Glutamatergic neuron (in vitro differentiated cells): ENCODE data around the gene PCOLCE2. TPM values are rescaled to one million over a fixed set of nuclear protein-coding genes. Genes with fewer than 3 reads are reported as not detected.

ENCODE experiments used
- DNase-seq: peaks from one replicate; pipeline ENCODE4 v3.0.0; 2022
- H3K27ac Mint-ChIP-seq: one replicate; pipeline ENCODE4 v1.8.0; 2020; ENCODE audit warnings: mild to moderate bottlenecking, mixed read lengths, inconsistent platforms; ENCODE audit not compliant: unreplicated experiment
- H3K27me3 Mint-ChIP-seq: one replicate; pipeline ENCODE4 v1.8.0; 2020; ENCODE audit warnings: mild to moderate bottlenecking, moderate library complexity, mixed read lengths, inconsistent platforms; ENCODE audit not compliant: unreplicated experiment
- H3K36me3 Mint-ChIP-seq: one replicate; pipeline ENCODE4 v1.8.0; 2020; ENCODE audit warnings: mild to moderate bottlenecking, mixed read lengths, inconsistent platforms; ENCODE audit not compliant: unreplicated experiment
- H3K4me1 Mint-ChIP-seq: one replicate; pipeline ENCODE4 v1.8.0; 2020; ENCODE audit warnings: mild to moderate bottlenecking, low read depth, mixed read lengths, inconsistent platforms; ENCODE audit not compliant: unreplicated experiment
- H3K4me3 Mint-ChIP-seq: one replicate; pipeline ENCODE4 v1.8.0; 2020; ENCODE audit warnings: mild to moderate bottlenecking, mixed read lengths, inconsistent platforms; ENCODE audit not compliant: unreplicated experiment
- H3K9me3 Mint-ChIP-seq: one replicate; pipeline ENCODE4 v1.8.0; 2020; ENCODE audit warnings: mild to moderate bottlenecking, moderate library complexity, mixed read lengths, inconsistent platforms; ENCODE audit not compliant: unreplicated experiment
- CTCF ChIP-seq: fragments of 200-600 bp; sonication (generic); IDR thresholded peaks from one replicate; pipeline ENCODE4 v1.5.0; 2021; ENCODE audit not compliant: partially characterized antibody, unreplicated experiment
- total RNA-seq: library from RNA; stranded (reverse); fragmentation: NEBNext Ultra II Directional; extraction: Animal tissue kit (Norgen Biotek cat#: 25700); gene quantifications from one replicate; pipeline ENCODE4 v1.2.1, GENCODE V29; 2021; ENCODE audit not compliant: unreplicated experiment

The PCOLCE2 gene
- total RNA-seq, 1 donor from 2014 or later, result 33.4 TPM

- H3K27ac Mint-ChIP-seq, result no peak overlapping the region
- H3K4me3 Mint-ChIP-seq, result no peak overlapping the region
- H3K9me3 Mint-ChIP-seq, result no peaks in the 10 kb centered on the region
- no peaks in the 10 kb centered on the region for H3K4me1 Mint-ChIP-seq
- no peaks in the 10 kb centered on the region for H3K36me3 Mint-ChIP-seq
- no peaks in the 10 kb centered on the region for H3K27me3 Mint-ChIP-seq
- DNase-seq, result no peak
- no peak for TF ChIP-seq CTCF
Measured at GRCh38 chr3:142778541-142778940, 110.3 kb downstream of the PCOLCE2 start.

- no peaks in the 10 kb centered on the region for H3K27me3 Mint-ChIP-seq
- H3K27ac Mint-ChIP-seq, result no peak overlapping the region
- DNase-seq, result no peak
- H3K4me3 Mint-ChIP-seq, result no peak overlapping the region
- TF ChIP-seq CTCF, result no peak
- peaks cover 2% of the 10 kb centered on the region for H3K9me3 Mint-ChIP-seq
- H3K36me3 Mint-ChIP-seq, result peaks cover under 1% of the 10 kb centered on the region
- no peaks in the 10 kb centered on the region for H3K4me1 Mint-ChIP-seq
Measured at GRCh38 chr3:142777927-142778326, 111.0 kb downstream of the PCOLCE2 start.

GRCh38 chr3:142768338-142768737 lies 120.5 kb downstream of the PCOLCE2 start:
- no peaks in the 10 kb centered on the region for H3K4me1 Mint-ChIP-seq
- no peak overlapping the region for H3K27ac Mint-ChIP-seq
- no peak overlapping the region for H3K4me3 Mint-ChIP-seq
- H3K36me3 Mint-ChIP-seq, result peaks cover 16% of the 10 kb centered on the region
- no peak for DNase-seq
- H3K9me3 Mint-ChIP-seq, result peaks cover 7% of the 10 kb centered on the region
- H3K27me3 Mint-ChIP-seq, result no peaks in the 10 kb centered on the region
- TF ChIP-seq CTCF, result no peak

Other genes with a start within 250 kb of the PCOLCE2 start
- gene TRPC1, start 165.0 kb downstream of the PCOLCE2 start, total RNA-seq, result 23.2 TPM
- 2.5 TPM for gene PAQR9, start 74.6 kb upstream of the PCOLCE2 start, total RNA-seq
- 105 TPM for gene U2SURP, start 112.5 kb upstream of the PCOLCE2 start, total RNA-seq
- gene CHST2, start 230.7 kb upstream of the PCOLCE2 start, total RNA-seq, result 51.7 TPM